ENCODE measurements around the gene PDIA5.

DNA sequence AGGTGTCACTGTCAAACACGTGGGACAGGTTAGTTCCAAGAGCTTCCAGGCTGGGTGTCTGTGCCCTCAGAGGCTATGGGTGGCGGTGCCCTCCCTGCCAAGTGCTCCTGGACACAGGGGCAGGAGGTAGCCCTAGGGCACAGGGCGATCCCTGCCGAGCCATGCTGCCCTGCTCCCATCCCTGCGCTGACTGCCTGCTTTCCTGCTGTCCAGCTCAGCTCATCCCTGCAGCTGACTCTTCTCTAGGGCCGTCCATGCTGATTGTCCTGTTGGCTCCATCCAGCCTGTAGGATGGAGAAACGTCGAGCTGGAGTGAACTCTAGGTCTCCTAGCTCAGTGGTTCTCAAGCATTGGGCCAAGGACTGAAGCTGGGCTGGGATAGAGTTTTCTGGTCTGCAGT is 3.7 kb downstream of the PDIA5 start:
- TF ChIP-seq, protein P1, sequence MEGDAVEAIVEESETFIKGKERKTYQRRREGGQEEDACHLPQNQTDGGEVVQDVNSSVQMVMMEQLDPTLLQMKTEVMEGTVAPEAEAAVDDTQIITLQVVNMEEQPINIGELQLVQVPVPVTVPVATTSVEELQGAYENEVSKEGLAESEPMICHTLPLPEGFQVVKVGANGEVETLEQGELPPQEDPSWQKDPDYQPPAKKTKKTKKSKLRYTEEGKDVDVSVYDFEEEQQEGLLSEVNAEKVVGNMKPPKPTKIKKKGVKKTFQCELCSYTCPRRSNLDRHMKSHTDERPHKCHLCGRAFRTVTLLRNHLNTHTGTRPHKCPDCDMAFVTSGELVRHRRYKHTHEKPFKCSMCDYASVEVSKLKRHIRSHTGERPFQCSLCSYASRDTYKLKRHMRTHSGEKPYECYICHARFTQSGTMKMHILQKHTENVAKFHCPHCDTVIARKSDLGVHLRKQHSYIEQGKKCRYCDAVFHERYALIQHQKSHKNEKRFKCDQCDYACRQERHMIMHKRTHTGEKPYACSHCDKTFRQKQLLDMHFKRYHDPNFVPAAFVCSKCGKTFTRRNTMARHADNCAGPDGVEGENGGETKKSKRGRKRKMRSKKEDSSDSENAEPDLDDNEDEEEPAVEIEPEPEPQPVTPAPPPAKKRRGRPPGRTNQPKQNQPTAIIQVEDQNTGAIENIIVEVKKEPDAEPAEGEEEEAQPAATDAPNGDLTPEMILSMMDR (IDR thresholded peaks at IDR 0.05; ENCODE audit: poor library complexity, severe bottlenecking), result no peak
- TF ChIP-seq POLR2AphosphoS5 (IDR thresholded peaks at IDR 0.05), result no peak
- no peak for TF ChIP-seq EP300 (conservative IDR thresholded peaks at IDR 0.05; ENCODE audit: poor library complexity, severe bottlenecking)
- no peak for TF ChIP-seq SMC3 (conservative IDR thresholded peaks at IDR 0.05; ENCODE audit: poor library complexity)
- no peak for TF ChIP-seq TAF1 (IDR thresholded peaks at IDR 0.05; ENCODE audit: low read depth)
- TF ChIP-seq EZH2 (IDR thresholded peaks at IDR 0.05; ENCODE audit: borderline replicate concordance, insufficient read depth, low read length, poor library complexity, severe bottlenecking), result no peak
